HepG2 (cell line): ENCODE data around the gene GPR101. TPM values are rescaled to one million over a fixed set of nuclear protein-coding genes. Genes with fewer than 3 reads are reported as not detected.

Experiments
- ATAC-seq: fragments of 200-7000 bp; cut with Tn5 transposase; 3 replicates; pipeline ENCODE4 v1.9.1; 2020; ENCODE audit warnings: mild to moderate bottlenecking, moderate library complexity
- BruUV-seq: library from RNA; stranded (reverse); fragments of 400-500 nt; replicated peaks from 2 replicates; lab custom pipeline; 2021; lab: Mats Ljungman, UMichigan
- CTCF ChIA-PET: fragments of 300-600 bp; formaldehyde crosslinking; extraction: SDS; loops from one replicate; lab custom pipeline; 2021; ENCODE audit warnings: low total read pairs, inconsistent platforms, low intra/inter-chr PET ratio; lab: Yijun Ruan, JAX
- POLR2A ChIA-PET: fragments of 350-600 bp; sonication (Branson Sonifier 250); formaldehyde crosslinking; loops from one replicate; lab custom pipeline; 2020; ENCODE audit warnings: antibody characterized with exemption, inconsistent platforms; lab: Yijun Ruan, JAX
- DNase-seq: peaks from one replicate; pipeline ENCODE4 v3.0.0-alpha.2; 2015; ENCODE audit warnings: low spot score
- FAIRE-seq: peaks from 3 replicates; lab custom pipeline; 2011; peaks lifted over from hg19 to GRCh38; lab: Jason Lieb, UNC
- H2AFZ ChIP-seq: one replicate; pipeline ENCODE4 v1.6.1; 2011; ENCODE audit warnings: low read length, inconsistent platforms
- H3K27ac ChIP-seq: fragments of 300-600 bp; 3 replicates; pipeline ENCODE4 v1.8.0; 2011; ENCODE audit warnings: mixed run types, mild to moderate bottlenecking, mixed read lengths, low read length, inconsistent platforms; ENCODE audit not compliant: insufficient read depth; ENCODE audit errors: extremely low read length
- H3K27me3 ChIP-seq, 2 experiments: fragments of 200-600 bp in 1 of 2; 2 replicates in 1 of 2; 3 replicates in 1 of 2; pipeline versions ENCODE4 v1.6.0 to v1.8.0; 2011; ENCODE audit warnings: low read length in 2 of 2, mild to moderate bottlenecking in 2 of 2, moderate library complexity in 2 of 2, inconsistent platforms in 1 of 2; ENCODE audit not compliant: insufficient read depth in 2 of 2, control insufficient read depth in 1 of 2
- H3K36me3 ChIP-seq, 2 experiments: fragments of 200-600 bp in 1 of 2; replicated peaks in 1 of 2; 2 replicates in 1 of 2; 3 replicates in 1 of 2; pipeline versions ENCODE4 v1.5.1 to v1.8.0; 2011; ENCODE audit warnings: low read length in 2 of 2, inconsistent platforms in 1 of 2; ENCODE audit not compliant: insufficient read depth in 2 of 2, control insufficient read depth in 1 of 2
- H3K4me1 ChIP-seq: 2 replicates; pipeline ENCODE4 v1.5.1; 2012; ENCODE audit warnings: low read length, inconsistent platforms; ENCODE audit not compliant: insufficient read depth
- H3K4me2 ChIP-seq: 2 replicates; pipeline ENCODE4 v1.6.0; 2011; ENCODE audit warnings: low read depth, low read length, inconsistent platforms
- H3K4me3 ChIP-seq, 3 experiments: fragments of 200-600 bp in 1 of 3; sonication (generic), shearing (Covaris generic) in 1 of 3; replicated peaks in 1 of 3; 2 replicates each; pipeline ENCODE4 v1.5.1; 2011 to 2016; ENCODE audit warnings: low read length in 3 of 3, inconsistent platforms in 2 of 3, low read depth in 2 of 3, mild to moderate bottlenecking in 2 of 3, control low read depth in 1 of 3, mixed read lengths in 1 of 3; ENCODE audit not compliant: insufficient read depth in 1 of 3
- H3K79me2 ChIP-seq: one replicate; pipeline ENCODE4 v1.6.1; 2011; ENCODE audit warnings: low read length, inconsistent platforms; ENCODE audit not compliant: insufficient read depth
- H3K9ac ChIP-seq: 2 replicates; pipeline ENCODE4 v1.6.0; 2011; ENCODE audit warnings: mild to moderate bottlenecking, low read depth, low read length, inconsistent platforms; ENCODE audit not compliant: insufficient read depth
- H3K9me3 ChIP-seq: 2 replicates; pipeline ENCODE4 v1.5.1; 2012; ENCODE audit warnings: mild to moderate bottlenecking, low read length
- H4K20me1 ChIP-seq: 2 replicates; pipeline ENCODE4 v1.6.0; 2011; ENCODE audit warnings: inconsistent platforms, mild to moderate bottlenecking, low read length, moderate library complexity; ENCODE audit not compliant: insufficient read depth
- ARHGAP35 ChIP-seq: sonication (generic); formaldehyde crosslinking; IDR thresholded peaks from 2 replicates; pipeline ENCODE4 v1.9.0; 2022; ENCODE audit warnings: mild to moderate bottlenecking, inconsistent platforms, moderate library complexity, missing genetic modification reagents, borderline replicate concordance
- ASH2L ChIP-seq: fragments of 300-600, 200-600 bp; sonication (generic); IDR thresholded peaks from 2 replicates; pipeline ENCODE4 v1.7.0; 2017; ENCODE audit warnings: low read depth, mild to moderate bottlenecking, moderate library complexity, mixed read lengths, low read length; ENCODE audit not compliant: insufficient read length
- NCOA2 ChIP-seq: sonication (generic); formaldehyde crosslinking; IDR thresholded peaks from 2 replicates; pipeline ENCODE4 v1.8.0; 2022; ENCODE audit warnings: inconsistent platforms
- TEAD2 ChIP-seq: sonication (generic); formaldehyde crosslinking; IDR thresholded peaks from 2 replicates; pipeline ENCODE4 v1.9.0; 2021; ENCODE audit warnings: missing genetic modification reagents
- ZBTB38 ChIP-seq: sonication (generic); formaldehyde crosslinking; IDR thresholded peaks from 2 replicates; pipeline ENCODE4 v1.5.1; 2020; ENCODE audit warnings: mild to moderate bottlenecking, missing genetic modification reagents
- ZNF619 ChIP-seq: sonication (generic); formaldehyde crosslinking; IDR thresholded peaks from 2 replicates; pipeline ENCODE4 v1.4.0; 2020; ENCODE audit warnings: mild to moderate bottlenecking, missing genetic modification reagents
- ZNF788 ChIP-seq: sonication (generic); formaldehyde crosslinking; IDR thresholded peaks from 2 replicates; pipeline ENCODE4 v1.5.0; 2020; ENCODE audit warnings: mild to moderate bottlenecking, missing genetic modification reagents, borderline replicate concordance
- ZNF790 ChIP-seq: sonication (generic); formaldehyde crosslinking; IDR thresholded peaks from 2 replicates; pipeline ENCODE4 v1.8.0; 2022; ENCODE audit warnings: missing genetic modification reagents, mild to moderate bottlenecking, borderline replicate concordance
- WGBS: methylation state at CpG from one replicate; pipeline ENCODE4 v1.1.6; 2017; ENCODE audit warnings: low lambda C conversion rate; 5-methylcytosine and 5-hydroxymethylcytosine counted together
- in situ Hi-C: cut with HindIII; loops from 2 replicates; pipeline ENCODE4 v1.10.0; 2017; ENCODE audit warnings: low pct_unique_long_range_greater_than_20kb; ENCODE audit not compliant: extremely low pct_ligation_motif_present
- intact Hi-C: fragments of 100-400 bp; cut with micrococcal nuclease; formaldehyde crosslinking; loops from one replicate; pipeline ENCODE4 v1.10.0; 2022; ENCODE audit not compliant: unreplicated experiment
- polyA plus RNA-seq, 8 experiments: library from polyadenylated mRNA; depleted of rRNA in 3 of 8; stranded (reverse) in 7 of 8; unstranded in 1 of 8; fragments of >200 nt; fragmentation: Illumina TruSeq in 4 of 8; extraction: Trizol in 4 of 8; gene quantifications; 2 replicates each; pipeline versions ENCODE4 v1.2.1 to v1.2.3, GENCODE V29; 2011 to 2016; ENCODE audit warnings: low read depth in 4 of 8, missing spikeins in 1 of 8, mixed read lengths in 1 of 8; ENCODE audit not compliant: insufficient read depth in 1 of 8
- total RNA-seq, 5 experiments: library from RNA; depleted of rRNA; stranded (reverse); fragments of >200 nt; fragmentation: Illumina TruSeq; extraction: Trizol; gene quantifications; 2 replicates each; pipeline ENCODE4 v1.2.3, GENCODE V29; 2016; ENCODE audit warnings: low read depth in 1 of 5

The GPR101 gene
- total and polyA plus RNA-seq, 2 of the 13 experiments (the other 11 are each of a cell fraction or from before 2014, with no cell fraction given) = not detected

DNA sequence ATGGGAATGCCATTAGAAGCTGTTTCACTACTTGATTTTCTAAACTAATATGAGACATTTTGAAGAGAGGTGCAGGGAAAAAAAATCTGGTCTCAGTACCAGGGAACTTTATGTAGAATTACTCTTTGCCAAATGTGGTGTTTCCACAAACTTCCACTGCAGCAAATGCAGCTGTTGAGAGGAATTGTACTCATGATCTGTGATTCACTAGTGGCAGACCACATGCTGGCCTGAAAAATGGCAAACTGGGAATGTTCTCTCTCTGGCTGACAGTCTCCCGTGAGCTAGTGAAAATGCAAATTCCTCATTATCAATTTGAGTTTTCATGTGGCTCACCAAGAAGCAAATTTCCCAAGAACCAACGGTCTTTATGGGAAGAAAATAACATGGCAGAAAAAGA lies 37.8 kb upstream of the GPR101 start:
- ChIA-PET CTCF (no interaction called here), POLR2A (no interaction called here)
- no peaks in the 10 kb centered on the region for H3K36me3 ChIP-seq
- no peak overlapping the region for H3K27ac ChIP-seq
- in situ Hi-C loops = no loop called here
- intact Hi-C loops = no loop called here
- H3K4me3 ChIP-seq = no peak overlapping the region
- FAIRE-seq = no peak
- no peak for DNase-seq
- no peak for ATAC-seq
- no peak overlapping the region for H2AFZ ChIP-seq
- no peak overlapping the region for H3K9ac ChIP-seq
- TF ChIP-seq TEAD2 (no peak), NCOA2 (CRISPR knock-in tag) (no peak), ZNF619 (no peak), ZNF788 (CRISPR knock-in tag) (no peak)
- no peak overlapping the region for H3K4me2 ChIP-seq
- H3K4me1 ChIP-seq = no peaks in the 10 kb centered on the region
- no TSS peak for BruUV-seq
- no peaks in the 10 kb centered on the region for H3K79me2 ChIP-seq
- no peaks in the 10 kb centered on the region for H3K9me3 ChIP-seq
- WGBS = 0% methylated on average over 1 of the region's 2 CpGs
- H3K27me3 ChIP-seq = no peaks in the 10 kb centered on the region
- no peaks in the 10 kb centered on the region for H4K20me1 ChIP-seq

DNA sequence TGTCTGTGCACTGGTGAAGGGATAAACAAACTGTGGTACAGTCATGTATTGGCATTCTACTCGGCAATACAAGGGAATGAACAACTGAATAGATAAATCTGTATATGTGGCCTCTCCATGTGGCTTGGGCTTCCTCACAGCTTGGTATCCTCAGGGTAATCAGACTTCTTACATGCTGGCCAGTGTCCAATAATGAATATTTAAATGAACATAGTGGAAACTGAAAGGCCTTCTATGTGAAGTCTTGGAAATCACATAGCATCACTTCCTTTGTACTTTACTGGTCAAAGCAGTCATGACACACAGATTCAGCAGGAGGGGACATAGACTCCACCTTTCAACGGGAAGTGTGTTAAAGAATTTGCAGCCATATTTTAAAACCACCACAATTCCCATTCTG lies 33.4 kb upstream of the GPR101 start:
- in situ Hi-C loops = no loop called here
- CTCF ChIA-PET = no interaction called here
- no TSS peak for BruUV-seq

More for the DNA sequence above, 33.4 kb upstream of the GPR101 start:
- no peak for DNase-seq
- no peak overlapping the region for H3K4me3 ChIP-seq
- no peak for TF ChIP-seq ZNF790 (CRISPR knock-in tag)
- no peak for TF ChIP-seq ARHGAP35
- no peak for TF ChIP-seq ZBTB38 (CRISPR knock-in tag)
- TF ChIP-seq ASH2L = no peak
- no peaks in the 10 kb centered on the region for H3K4me1 ChIP-seq
- no peak for ATAC-seq
- FAIRE-seq = no peak
- intact Hi-C loops = no loop called here
- no peaks in the 10 kb centered on the region for H4K20me1 ChIP-seq
- 0% methylated on average over 2 of the region's 2 CpGs for WGBS
- POLR2A ChIA-PET = no interaction called here
- H3K36me3 ChIP-seq = no peaks in the 10 kb centered on the region
- H3K27me3 ChIP-seq = no peaks in the 10 kb centered on the region
- H3K4me2 ChIP-seq = no peak overlapping the region
- no peaks in the 10 kb centered on the region for H3K79me2 ChIP-seq
- no peak overlapping the region for H3K9ac ChIP-seq
- H3K27ac ChIP-seq = no peak overlapping the region
- no peaks in the 10 kb centered on the region for H3K9me3 ChIP-seq
- no peak overlapping the region for H2AFZ ChIP-seq
